RWPE1 (cell line): ENCODE measurements around the gene TCF3.
"Not testable (repeated sequence)": the region's sequence is repeated elsewhere in the genome, so short reads cannot be mapped to it uniquely, and the experiment has no call there.

Experiments used
- CTCF ChIA-PET: fragments of 350-600 bp; sonication (Branson Sonifier 250); formaldehyde crosslinking; extraction: SDS; loops from one replicate; lab custom pipeline; 2021; lab: Yijun Ruan, JAX
- POLR2A ChIA-PET: fragments of 400-600 bp; formaldehyde crosslinking; extraction: SDS; loops from one replicate; lab custom pipeline; 2020; ENCODE audit warnings: antibody characterized with exemption; ENCODE audit not compliant: low non-redundant PET; lab: Yijun Ruan, JAX
- DNase-seq: peaks from one replicate; pipeline ENCODE4 v3.0.0; 2012; ENCODE audit warnings: low spot score
- H3K27ac ChIP-seq: fragments of 450-650 bp; 2 replicates; pipeline ENCODE4 v1.5.1; 2017
- TF ChIP-seq, protein P1 (sequence below): fragments of 450-650 bp; conservative IDR thresholded peaks from 2 replicates; pipeline ENCODE4 v1.5.1; 2017; ENCODE audit warnings: low read depth, mild to moderate bottlenecking

TCF3 gene

GRCh38 chr19:1672769-1673644 lies 20.6 kb upstream of the TCF3 start:
- 0 out of 2 replicates have a peak overlapping the region, but pooled peaks have one; percentile 9 for H3K27ac ChIP-seq
- no peak for DNase-seq
- POLR2A ChIA-PET: no interaction called here
- TF ChIP-seq, protein P1, sequence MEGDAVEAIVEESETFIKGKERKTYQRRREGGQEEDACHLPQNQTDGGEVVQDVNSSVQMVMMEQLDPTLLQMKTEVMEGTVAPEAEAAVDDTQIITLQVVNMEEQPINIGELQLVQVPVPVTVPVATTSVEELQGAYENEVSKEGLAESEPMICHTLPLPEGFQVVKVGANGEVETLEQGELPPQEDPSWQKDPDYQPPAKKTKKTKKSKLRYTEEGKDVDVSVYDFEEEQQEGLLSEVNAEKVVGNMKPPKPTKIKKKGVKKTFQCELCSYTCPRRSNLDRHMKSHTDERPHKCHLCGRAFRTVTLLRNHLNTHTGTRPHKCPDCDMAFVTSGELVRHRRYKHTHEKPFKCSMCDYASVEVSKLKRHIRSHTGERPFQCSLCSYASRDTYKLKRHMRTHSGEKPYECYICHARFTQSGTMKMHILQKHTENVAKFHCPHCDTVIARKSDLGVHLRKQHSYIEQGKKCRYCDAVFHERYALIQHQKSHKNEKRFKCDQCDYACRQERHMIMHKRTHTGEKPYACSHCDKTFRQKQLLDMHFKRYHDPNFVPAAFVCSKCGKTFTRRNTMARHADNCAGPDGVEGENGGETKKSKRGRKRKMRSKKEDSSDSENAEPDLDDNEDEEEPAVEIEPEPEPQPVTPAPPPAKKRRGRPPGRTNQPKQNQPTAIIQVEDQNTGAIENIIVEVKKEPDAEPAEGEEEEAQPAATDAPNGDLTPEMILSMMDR: no peak
- CTCF ChIA-PET: interaction anchor here (0.5 to 4.4 kb wide), 39 partner anchors 7 to 185 kb away, joined by 3 to 70 read pairs (median 5); partner anchors contain the start of genes TCF3 and UQCR11

GRCh38 chr19:1672038-1672768 lies 19.8 kb upstream of the TCF3 start:
- 0 out of 2 replicates have a peak overlapping the region, but pooled peaks have one; percentile 9 for H3K27ac ChIP-seq
- CTCF ChIA-PET: interaction anchor here (0.6 to 4.4 kb wide), 44 partner anchors 8 to 274 kb away, joined by 3 to 70 read pairs (median 5); partner anchors contain the start of genes TCF3 and UQCR11
- POLR2A ChIA-PET: no interaction called here
- DNase-seq: peak; percentile 54
- TF ChIP-seq, protein P1: peak; percentile 94

DNA sequence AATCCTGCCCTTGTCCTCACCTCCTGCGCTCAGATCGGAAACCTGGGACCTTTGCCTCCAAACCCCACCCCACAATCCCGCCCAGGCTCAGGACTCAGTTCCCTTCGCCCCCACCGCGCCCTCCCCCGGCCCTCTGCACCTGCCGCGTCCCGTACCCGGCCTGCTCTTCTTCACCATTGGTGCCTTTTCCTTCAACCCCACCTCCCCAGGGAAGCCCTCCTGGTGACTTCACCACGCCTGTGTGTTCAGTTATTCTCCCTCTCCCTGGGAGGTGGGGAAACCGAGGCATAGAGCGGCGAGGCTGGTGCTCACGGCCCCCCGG lies 19.3 kb upstream of the TCF3 start:
- TF ChIP-seq, protein P1: no peak
- ChIA-PET POLR2A (no interaction called here), CTCF (interaction anchor here (0.6 to 4.4 kb wide), 34 partner anchors 9 to 274 kb away, joined by 3 to 70 read pairs (median 5); partner anchors contain the start of genes TCF3 and UQCR11)
- no peak for DNase-seq
- H3K27ac ChIP-seq: no peak overlapping the region

- POLR2A ChIA-PET, DNase-seq, H3K27ac ChIP-seq: not testable (repeated sequence)
- CTCF ChIA-PET: interaction anchor here (0.6 to 4.4 kb wide), 12 partner anchors 46 to 195 kb away, joined by 3 to 70 read pairs (median 4); no protein-coding TSS in a partner anchor
These were observed 18.3 kb upstream of the TCF3 start for GRCh38 chr19:1670747-1671146.

DNA sequence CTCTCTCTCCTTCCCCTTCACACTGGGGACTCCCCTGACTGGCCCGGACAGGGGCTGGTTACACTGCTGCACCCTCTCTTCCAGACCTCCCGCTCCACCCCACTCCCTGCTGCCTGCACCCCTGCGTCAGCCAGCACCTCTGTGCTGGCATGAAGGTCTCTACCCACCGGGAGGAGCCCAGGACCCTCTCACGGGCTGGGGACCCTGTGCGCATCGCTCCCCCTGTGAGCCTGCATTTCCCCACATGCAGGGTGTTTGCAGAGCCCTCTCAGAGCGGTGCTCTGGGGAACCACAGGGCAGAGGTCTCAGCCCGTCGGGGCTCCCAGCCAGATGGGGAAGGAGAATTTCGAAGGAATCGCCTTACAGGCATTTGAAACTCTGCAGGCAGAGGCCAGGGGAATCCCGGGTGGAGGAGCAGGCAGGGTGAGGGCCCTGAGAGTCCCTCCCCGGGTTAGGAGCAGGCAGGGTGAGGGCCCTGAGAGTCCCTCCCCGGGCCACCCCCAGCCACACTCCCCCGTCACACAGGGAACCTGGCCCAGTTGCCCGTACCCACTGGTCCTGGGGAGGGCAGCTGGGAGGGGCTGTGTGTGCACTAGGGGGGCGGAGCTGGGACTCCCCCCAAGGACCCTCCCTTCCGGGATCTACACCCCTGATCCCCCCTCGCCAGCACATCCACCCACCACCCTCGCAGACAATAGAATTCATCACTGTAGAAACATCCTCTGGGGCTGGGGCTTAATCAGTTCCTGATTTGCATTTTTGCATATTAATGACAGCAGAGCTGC lies 16.3 kb upstream of the TCF3 start:
- DNase-seq: no peak
- TF ChIP-seq, protein P1: no peak
- CTCF ChIA-PET: interaction anchor here (0.6 to 1.0 kb wide), 2 partner anchors 122 to 1816 kb away, joined by 3 read pairs; no protein-coding TSS in a partner anchor
- H3K27ac ChIP-seq: no peak overlapping the region
- POLR2A ChIA-PET: no interaction called here

DNA sequence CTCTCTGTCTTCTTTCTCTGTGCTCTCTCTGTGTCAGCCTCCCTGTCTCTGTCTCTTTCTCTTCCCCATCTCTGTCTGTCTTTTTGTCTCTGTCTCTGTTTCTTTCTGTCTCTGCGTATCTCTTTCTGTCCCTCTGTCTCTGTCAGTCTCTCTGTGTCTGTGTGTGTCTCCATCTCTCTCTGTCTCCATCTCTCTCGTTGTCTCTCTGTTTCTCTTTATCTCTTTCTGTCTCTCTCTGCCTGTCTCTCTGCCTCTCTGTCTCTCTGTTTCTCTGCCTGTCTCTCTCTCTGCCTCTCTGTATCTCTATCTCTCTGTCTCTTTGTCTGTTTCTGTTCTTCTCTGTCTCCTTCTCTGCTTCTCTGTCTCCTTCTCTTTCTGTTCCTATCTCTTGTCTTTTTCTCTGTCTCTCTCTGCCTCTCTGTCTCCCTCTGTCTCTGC lies 15.7 kb upstream of the TCF3 start:
- H3K27ac ChIP-seq: no peak overlapping the region
- TF ChIP-seq, protein P1: no peak
- no peak for DNase-seq
- ChIA-PET POLR2A (no interaction called here), CTCF (no interaction called here)
